HG02852 (cell line): Measurements from ENCODE around the gene RAB6B.

ENCODE experiments used
- ATAC-seq: cut with Tn5 transposase; IDR thresholded peaks from one replicate; pipeline ENCODE4 v1.9.1; 2021; ENCODE audit warnings: mild to moderate bottlenecking, moderate library complexity; ENCODE audit not compliant: unreplicated experiment

The RAB6B gene

DNA sequence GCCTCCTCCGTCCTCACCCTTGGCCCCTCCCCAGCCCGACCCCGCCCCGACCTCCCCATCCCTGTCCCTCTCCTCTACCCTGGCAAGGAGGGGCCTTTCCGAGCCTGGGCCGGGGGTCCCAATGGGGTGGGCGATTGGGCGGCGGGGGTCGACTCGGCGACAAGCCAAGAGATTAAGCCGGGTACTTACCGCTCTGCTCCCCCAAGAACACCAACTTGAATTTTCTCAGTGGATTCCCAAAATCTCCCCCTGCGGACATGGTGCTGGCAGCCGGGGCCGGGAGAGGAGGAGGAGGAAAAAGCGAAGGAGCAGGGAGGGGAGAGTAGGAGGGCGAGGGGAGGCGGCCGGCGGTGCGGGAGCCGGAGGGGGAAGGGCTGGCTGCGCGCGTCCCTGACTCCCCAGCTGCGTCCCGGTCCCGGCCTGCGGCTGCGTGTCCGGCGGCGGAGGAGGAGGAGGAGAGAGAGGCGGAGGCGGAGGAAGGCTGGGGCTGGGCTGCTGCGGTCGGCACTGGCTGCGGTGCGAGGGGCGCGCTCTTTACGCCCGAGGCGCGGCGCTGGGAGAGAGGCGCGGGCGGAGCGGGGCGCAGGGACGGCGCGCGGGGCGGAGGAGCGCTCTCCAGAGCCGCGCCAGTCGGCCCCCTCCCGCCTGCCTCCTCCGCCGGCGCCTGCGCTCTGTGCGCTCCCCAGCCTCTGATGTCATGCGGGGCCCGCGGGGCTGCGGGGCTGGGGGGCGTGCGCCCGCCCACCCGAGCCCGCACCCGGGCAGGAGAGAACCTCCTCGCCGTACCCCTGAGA lies at the start of gene RAB6B:
Gene RAB6B (minus strand): TSS at position 675 of the 794 bp plus-strand sequence. CDS start 416 bp downstream, at position 259.
- ATAC-seq, result no peak

DNA sequence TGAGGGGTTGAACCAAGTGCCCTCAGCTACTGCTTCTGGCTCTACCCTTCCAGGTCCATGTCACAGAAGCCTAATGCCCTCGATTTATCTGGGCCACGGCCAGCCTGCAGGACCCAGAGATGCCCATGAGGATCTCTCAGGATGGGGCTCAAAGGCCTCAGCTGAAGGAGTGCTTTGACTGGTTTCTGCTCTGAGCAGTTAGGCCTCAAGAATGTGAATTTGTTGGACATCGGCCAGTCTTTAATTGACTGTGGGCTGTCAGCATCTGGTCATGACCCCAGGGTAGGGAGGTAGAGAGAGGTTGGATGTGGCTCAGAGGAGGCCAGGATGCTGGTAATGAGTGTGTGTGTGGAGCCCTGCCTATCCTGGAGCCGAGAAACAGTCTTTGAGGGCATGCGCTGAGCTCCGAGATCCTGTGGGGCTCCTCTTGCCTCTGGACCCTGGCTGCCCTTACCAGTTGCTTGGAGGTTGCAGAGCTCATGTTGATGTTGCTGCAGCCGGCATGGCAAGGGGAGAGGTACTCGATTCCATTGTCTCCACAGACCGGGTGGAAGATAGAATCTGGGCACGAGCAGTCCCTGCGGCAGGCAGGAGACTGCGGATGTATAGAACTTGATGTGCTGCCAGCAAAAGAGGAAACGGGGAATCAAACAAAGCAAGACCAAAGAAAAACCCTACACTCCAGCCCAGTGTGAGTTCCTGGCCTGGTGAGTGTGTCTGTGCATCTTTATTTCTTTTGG lies 49.1 kb upstream of the RAB6B start:
- ATAC-seq, result no peak

DNA sequence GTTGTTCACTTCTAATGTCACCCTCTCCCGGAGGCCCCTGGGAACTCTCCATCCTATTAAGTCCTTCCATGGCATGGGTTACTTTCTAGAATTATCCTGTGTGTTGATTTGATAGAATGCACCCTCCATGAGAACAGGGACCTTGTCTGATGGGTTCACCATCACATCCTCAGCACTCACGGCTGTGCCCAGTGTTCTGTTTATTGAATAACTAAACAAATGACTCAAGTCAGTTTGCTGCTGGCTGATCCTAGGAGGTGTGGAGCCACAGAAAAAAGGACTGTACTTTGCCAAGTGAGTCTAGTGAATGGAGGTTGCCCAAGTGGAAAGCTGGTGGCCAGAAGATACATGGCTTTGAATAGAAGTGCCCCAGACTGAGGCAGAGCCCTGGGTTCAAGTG lies 48.5 kb upstream of the RAB6B start:
- ATAC-seq, result no peak

DNA sequence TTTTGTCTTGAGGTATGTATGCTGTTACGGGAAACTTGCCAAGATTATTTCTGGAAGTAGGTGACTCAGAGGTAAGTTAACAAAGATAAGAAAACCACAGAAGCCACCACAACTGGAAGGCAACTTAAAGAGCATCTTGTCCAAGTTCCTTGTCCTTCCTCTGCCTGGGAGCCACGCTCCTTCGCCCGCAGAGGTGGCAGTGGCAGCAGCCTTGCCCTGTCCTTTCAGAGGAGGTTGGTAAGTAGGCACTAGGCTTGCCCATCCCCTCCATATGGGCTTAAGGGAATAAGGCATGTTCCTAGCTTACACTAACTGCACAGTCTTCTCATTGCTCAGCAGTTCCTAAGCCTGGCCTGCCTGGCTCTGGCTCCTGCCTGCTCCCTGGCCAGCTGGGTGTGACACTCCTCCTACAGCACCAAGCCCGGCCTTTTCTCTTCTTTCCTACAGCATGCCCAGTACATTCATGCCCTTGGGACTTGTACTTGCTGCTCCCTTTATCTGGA lies 48.0 kb upstream of the RAB6B start:
- ATAC-seq, result no peak

DNA sequence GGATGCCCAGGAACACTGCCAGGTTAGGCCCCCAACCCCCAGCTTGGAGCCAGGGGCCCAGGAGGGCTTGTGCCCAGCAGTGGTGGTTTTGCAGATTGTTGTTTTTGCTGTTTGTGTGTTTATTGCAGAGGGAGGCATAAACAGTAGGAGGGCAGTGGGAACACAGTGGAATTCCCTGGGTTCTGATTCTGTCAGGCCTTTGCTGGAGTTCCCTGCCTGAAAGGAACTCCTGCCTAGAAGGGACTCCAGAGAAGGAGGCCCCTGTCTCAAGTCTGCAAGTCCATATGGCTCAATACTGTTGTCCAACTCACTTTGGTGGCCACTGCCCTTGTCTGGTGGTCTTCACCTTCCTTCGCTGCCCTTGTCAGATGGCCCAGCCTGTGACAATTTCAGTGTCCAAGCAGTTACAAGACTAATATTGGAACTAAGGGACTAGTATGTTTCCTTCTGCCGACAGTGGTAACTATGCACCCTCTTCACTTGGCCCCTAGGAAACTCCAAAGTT lies 47.4 kb upstream of the RAB6B start:
- no peak for ATAC-seq

DNA sequence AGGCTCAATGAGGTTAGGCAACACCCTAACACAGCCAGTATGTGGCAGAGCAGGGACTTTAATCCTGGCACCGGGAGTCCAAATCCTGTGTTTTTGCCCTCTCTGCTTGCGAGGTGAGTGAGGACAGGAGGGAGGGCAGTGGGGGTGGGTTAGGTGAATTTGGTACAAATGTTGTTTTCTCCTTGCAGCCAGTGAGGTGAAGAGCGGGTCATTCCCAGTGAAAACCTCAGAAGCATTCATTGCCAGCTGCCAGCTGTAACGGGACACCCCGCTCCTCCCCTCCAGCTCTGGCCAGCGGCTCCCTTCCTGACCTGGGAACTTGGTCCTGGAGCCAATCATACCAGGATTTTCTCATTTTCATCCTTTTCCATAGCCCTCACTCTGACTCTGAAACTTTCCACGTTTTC lies 45.7 kb upstream of the RAB6B start:
- no peak for ATAC-seq

DNA sequence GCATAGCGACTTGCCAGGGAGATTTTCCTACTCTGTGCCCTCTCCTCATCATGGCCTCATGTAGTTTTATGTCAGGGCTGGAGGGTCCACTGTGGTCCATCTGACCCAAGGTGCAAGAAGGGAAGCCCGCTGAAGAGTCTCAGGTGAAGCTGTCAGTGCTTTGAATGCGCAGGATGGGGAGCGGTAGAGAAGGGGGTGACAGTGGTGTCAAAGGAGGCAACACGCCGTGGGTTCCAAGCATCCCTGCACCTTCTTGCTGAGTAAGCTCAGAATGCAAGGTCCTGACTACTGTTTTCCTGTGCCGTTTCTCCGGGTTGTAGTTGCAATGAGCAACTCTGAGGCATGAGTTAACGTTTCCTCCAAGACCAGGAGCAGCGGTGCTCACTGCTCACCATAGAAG lies 44.9 kb upstream of the RAB6B start:
- ATAC-seq, result no peak

DNA sequence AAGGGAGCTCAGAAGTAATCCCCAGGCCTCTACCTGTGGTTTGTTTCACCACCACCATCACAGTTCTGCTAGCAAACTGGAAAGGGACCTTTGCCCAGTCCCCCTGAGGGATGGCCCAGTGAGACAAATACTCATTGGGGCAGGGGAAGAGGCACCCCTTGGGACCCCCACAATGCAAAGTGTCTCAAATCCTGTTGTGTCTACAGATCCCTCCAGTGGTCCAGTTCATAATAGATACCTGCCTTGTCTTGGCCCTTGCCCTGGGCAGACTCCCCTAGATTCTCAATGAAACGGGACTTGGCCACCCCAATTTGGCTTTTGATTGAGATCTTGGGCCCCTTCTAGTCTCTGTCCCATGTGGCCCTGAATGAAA lies 43.8 kb upstream of the RAB6B start:
- no peak for ATAC-seq

DNA sequence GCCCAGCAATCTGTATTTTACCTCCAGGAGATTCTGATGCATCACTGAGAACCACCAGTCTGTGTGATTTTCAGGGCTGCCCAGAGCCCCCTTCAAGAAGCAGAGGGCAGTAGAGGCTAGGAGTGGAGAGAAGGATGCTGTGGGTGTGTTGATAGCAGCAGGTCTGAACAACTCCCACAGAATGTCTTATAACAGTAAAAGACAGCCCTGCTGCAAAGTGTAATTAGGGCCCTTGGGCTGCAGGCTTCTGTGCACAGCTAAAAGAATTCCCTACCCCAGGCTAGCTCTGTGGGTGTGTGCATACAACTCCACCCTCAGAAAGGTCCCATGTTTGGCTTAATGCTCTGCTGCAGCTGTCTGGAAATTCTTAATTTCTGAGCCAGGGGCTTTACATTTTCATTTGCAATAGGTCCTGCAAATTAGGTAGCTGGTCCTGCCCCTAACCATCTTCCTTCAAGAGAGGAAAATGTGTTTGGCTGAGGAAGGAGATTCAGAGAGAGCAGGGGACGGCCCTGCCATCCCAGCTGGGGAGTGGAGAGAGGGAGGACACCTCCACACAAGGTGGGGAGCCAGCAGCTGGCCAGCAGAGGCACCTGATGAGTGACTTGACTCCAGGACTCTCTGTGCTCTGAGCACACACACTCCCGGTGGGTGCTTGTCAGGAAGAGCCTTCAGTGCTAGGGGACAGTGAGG lies 43.2 kb upstream of the RAB6B start:
- no peak for ATAC-seq

DNA sequence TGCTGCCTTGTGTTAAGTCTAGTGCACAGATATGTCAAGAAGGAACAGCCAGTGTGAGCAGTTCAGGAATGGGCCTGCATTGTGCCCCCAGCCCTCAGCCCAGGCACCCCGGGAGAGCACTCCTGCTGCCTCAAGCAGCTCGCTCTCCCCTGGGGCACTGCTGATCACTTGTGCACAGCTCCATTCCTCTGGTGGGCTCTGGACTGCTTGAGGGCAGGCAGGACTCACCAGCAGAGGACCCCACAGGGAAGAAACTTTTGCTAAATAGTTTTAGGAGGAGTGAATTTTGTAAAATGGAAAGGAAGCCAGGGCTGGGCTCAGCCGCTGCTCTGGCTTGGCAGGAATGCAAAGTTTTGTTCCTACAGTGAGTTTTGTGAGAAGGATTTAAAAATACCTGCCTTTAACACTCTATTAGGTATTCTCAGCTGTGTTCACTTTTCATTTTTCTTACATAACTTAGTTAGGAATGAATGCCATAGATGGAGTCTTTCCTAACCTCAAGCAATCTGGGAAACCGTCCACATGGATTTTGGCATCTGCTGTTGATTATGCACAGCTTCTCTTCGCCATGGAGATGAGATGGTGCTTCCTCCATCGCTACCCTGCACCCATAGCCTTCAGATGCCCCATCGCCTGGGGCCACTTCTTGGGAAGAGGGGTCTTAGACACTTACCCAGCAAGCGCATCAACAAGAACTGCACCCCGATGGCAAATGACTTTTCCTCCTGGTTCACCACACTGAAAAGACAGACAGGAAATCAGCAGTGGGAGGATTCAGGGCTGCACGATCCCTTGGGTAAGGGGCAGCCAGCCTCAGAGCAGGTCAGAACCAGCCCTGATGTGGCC lies 42.3 kb upstream of the RAB6B start:
- no peak for ATAC-seq

DNA sequence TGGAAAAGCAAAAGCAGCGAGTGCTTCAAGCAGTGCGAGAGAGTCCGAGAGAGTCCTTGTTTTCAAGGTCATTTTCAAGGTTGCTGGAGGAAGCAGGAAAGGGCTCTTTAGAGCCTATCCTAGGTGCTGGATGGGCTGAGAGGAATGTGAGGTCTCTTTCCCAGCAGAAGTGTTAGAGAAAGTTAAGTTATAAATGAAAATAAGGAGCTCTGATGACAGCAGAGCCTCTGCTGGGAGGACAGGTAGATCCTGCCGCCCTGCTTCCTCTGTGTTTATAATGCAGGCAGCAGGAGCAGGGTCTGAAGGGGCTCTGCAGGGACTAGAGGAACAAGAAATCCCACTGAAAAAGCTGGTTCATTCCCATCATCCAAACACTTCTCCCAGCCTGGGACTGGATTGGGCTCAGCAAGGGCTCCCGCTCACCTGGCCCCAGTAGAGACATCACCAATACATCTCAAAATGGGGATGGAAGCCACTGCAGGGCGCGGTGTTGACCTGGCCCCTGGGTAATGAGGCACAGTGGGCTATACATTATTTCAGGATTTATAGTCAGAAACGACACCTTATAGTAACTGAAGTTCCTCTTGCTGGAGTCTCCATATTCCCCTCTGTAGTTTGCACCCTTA lies 41.5 kb upstream of the RAB6B start:
- no peak for ATAC-seq

DNA sequence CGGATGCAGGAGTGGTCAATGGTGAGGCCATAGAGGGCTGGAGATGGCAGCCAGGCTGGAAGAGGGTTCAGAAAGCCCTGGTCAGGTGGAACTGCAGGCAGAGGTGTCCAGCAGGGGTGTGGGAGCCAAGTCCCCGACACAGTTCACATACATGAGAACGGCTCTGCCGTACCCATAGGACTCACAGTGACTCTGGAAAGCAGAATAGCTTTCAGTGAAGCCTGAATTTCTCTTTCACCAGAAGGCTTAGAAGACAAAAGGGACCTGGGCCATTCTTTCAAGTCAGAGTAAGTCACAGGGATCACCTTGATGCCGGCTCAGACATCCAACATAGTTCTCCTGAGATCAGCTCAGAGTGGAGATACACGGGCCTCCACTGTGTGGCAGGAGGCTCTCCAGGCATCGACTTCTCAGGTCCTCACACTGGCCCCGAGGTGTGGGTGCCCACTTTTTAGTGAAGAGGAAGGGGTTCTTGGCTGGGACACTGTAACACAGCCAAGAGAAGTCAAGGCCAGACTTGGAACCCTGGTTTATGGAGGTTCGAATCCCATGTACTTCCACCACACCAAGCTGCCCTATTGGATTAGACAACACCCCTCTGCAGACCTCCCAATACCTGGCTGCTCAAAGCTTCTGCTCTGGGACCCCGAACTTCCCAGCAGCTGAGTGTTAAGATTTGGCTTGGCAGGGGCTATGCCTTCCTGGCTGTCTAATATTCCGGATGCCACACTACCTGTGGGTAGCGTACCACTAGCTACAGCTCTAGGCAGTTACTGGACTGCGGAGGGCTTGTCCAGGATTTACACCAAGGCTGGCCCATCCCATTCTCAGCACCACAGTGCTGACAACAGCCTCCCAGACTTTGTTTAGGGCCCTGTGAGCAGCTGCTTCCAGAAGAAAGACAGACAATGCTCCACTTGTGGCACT lies 40.4 kb upstream of the RAB6B start:
- ATAC-seq, result no peak

DNA sequence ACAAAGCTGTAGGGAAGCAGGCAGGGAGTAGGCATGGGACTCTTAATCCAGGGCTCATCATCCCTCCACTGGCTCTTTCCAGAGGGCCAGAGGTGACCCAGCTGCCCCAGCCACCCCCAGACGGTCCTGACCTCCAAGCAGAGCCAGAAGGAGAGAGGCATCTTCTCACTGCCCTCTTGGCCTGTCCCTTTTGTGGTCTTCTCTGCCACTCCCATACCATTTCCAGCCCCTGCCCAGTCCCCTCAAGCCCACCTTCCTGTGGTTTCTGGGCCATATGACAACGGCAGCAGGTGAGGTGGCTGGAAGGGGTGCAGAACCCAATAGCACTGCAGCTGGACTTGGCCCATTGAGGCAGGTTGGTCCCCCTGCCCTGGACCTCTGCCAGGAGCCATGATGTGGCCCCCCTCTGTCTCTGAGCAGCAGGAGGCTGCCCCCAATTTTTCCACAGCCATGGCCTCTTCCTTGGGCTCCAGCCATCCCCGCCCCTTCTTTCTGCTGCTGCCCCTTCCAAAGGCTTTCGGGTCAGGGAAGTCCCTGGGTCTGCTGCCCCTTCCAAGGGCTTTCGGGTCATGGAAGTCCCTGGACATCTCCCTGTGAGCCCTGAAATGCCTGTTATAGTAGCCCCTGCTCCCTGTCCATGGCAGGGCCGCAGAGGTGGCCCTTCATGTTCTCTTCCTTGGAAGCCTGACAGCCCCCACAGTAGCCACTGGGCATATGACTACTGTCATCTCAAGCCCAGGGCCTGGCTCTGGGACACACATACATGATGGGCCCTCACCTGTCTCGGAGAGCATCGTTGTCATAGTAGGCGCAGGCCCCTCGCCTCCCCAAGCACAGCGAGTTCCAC lies 39.5 kb upstream of the RAB6B start:
- no peak for ATAC-seq

DNA sequence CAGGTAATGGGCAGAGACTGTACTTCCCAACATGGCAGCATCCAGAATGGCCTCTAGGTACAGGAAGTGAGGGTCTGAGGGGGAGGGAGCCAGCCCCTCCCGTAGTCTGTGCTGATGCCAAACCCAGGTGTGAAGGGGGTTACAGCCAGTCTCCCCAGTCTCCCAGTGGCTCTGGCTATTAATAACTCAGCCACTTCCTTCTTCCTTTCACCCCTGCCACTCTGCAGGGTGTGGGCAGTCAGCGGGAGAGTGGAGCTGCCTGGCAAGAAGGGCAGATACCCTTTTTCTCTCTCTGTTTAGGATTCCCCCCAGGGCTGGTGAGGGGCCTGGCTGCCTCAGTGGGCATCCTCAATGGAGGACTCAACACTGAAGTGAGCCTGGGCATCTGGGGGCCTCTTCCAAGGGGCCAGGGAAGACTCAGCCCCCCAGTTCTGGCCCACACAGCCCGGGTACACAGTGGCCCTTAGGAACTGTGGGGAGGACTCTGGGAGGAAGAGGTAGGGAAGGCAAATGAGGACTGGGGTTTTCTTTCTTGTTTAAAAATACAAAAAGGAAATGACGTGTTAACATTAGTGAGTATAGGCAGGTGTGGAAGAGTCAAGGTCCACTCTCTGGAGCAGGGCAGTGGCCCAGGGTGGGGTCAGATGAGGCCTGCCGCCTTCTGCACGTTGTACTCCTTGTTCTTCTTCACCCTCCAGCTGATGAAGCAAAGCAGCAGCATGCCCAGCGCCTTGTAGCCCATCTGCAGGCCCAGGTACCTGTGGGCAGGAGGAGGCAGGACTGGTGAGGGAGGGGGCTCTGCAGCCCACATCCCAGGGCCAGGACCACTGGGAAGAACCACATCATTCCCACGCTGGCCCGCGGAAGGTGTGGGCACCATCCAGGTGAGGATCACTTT lies 38.6 kb upstream of the RAB6B start:
- ATAC-seq, result no peak

DNA sequence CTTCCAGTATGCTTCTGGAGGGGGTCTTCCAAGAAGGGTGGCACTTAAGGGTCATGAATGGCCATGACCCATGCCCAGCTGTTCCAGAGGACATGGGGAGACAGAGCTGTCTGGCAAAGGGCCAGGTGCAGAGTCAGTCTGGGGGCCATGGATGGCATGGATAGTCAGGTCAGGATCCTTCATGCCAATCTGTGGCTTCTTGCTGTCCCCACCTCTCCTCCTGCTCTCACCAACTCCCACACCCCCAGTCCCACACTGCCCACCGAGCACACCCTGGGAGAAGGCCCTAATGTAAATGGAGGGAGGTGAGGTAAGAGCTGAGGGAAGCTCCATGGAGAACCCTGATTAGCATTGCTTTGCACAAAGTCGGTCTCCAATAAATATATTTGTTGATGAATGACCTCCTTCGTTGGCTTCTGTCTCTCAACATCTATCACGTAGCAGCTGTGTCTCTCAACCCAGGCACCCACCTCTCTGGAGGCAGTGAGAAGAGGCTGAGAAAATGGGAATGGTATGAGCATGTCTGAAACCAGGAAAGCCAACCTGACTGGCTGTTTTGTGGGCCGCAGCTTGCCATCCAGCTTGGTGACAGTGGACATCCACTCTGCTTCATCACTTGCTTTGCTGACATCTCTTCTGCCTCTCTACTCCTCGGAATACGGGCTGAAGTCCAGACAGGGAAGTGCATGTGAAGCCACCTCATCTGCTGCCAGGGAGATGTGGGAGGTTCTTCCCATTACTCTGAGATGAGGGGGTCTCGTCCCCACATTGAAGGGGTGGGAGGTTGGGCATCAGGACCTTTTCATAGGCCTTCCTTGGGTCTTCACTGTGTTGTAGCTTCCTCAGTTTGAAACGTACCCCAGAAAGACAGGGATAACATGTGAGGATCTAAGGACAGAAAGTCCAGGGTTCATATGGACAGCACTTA lies 37.7 kb upstream of the RAB6B start:
- no peak for ATAC-seq

DNA sequence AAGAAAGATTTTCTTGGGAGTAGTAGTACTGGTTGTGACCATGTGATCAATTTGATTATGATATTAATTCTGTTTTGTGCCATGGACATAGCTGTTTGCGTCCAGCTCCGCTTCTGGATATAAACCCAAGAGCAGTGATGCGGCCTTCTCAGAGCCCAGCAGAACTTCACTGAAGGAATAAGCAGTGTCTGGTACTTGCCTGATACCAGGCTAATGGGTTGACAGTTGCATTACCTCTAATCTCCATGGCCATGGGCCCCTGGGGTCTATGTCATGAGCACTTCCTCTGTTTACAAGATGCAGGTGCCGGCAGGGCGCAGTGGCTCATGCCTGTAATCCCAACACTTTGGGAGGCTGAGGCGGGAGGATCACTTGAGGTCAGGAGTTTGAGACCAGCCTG lies 36.3 kb upstream of the RAB6B start:
- ATAC-seq, result no peak
